ENCODE results near the gene ARNT2.
"Not testable (repeated sequence)": the region's sequence is repeated elsewhere in the genome, so short reads cannot be mapped to it uniquely, and the experiment has no call there.

The ARNT2 gene

DNA sequence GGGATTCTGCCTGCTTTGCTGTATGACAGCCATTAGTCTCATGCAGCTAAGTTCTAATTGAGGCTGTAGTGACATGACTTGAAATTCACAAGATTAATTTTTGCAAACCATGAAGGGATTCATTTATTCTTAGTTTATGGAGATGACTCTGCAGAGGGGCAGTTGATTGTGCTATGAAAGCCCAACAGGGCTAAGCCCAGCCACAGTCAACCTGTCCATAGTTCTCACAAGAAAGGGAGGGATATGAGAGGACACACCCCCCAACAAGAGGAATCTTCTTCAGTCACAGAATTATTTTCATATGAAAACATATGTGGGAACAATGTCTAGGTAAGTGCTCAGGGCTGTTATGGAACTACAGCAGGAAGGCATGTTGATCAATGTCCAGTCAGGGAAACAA lies 229.0 kb downstream of the ARNT2 start:
- DNase-seq: no peak

- DNase-seq: no peak
Observed at GRCh38 chr15:80635953-80636352, 231.8 kb downstream of the ARNT2 start.

DNA sequence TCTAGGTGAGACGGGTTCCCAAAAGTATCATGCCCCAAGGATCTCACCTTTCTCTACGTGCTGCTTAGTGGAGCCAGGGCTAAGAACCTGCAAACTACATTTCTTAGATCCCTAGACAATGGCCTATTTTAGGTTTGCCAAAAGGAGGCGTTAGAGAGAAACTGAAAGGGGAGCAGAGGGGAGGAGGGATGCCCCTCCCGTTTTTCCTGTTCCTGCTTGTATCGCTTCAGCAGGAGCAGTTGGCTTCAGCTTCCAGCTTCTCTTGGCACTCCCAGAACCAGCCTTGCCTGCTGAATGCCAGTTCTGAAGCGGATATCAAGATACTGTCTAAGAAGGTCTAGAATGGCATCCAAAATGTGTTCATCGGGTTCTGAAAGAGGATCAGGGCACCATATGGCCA lies 232.5 kb downstream of the ARNT2 start:
- DNase-seq: no peak

DNA sequence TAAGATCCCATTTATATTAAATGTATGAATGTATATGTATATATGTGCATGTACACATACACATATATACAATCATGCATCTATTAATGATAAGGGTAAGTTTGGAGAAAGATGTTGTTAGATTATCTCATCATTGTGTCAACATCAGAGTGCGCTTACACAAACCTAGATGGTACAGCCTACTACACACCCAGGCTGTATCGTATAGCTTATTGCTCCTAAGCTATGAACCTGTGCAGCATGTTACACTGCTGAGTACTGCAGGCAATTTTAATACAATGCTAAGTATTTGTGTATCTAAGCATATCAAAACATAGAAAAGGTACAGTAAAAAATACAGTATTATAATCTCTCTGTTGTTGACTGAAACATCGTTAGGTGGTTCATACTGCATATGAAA lies 233.6 kb downstream of the ARNT2 start:
- no peak for DNase-seq

DNA sequence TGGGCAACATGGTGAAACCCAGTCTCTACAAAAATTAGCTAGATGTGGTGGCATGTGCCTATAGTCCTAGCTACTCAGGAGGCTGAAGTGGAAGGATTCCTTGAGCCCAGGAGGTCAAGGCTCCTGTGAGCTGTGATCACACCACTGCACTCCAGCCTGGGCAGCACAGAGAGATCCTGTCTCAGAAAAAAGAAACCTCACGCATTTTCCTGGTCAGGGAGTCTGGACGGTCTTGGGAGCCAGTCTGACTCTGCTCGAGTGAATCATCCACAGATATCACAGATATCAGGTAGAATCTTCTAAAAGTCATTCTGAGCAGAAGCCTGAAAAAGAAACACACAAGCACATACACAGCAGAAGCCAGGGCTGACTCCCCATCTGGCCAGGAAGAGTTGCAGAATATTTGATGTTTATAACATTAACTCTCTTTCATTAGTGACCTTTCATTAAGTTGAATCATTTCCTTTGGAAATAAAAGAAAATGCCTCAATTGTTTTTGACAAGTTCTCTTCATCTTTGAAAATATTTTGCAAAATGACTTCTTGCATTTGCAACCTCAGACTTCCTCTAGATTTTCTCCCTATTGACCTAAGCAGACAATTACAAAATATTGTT lies 234.5 kb downstream of the ARNT2 start:
- DNase-seq: no peak

DNA sequence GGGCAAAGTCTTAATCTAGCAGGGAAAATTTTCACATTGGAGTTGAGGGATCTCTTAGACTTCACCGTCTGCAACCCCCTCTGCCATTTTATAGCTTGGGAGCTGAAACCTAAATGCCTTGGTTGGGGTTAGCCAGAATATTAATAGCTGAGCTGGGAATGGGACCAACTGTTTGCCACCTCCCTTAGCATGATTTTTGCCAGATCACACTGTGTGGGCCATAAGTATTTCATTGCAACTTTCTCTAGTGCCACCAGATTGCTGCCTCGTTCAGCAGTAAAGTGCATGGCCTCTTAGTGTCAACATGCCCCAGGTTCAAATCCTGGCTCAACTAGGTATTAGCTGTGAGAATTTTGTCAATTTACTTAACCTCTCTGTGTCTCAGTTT lies 235.0 kb downstream of the ARNT2 start:
- no peak for DNase-seq

GRCh38 chr15:80640531-80641121 lies 236.4 kb downstream of the ARNT2 start:
- DNase-seq: no peak

DNA sequence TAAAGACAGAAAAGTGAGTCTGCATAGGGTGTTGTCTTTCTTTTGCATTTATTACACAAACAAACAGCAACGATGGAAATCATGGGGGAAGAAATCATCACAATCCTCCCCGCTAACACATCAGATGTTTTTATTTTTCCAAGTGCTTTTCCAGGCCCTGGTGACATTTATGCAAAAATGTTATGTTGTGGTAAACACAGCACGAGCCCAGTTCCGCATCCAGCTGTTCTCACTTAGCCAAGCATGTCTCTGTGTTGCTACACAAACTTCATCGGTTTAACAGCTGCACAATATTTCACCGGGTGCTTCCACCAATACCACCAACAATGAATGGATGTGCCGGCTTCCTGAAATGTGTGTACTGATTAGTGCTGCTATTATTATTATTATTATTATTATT lies 237.2 kb downstream of the ARNT2 start:
- DNase-seq: no peak

DNA sequence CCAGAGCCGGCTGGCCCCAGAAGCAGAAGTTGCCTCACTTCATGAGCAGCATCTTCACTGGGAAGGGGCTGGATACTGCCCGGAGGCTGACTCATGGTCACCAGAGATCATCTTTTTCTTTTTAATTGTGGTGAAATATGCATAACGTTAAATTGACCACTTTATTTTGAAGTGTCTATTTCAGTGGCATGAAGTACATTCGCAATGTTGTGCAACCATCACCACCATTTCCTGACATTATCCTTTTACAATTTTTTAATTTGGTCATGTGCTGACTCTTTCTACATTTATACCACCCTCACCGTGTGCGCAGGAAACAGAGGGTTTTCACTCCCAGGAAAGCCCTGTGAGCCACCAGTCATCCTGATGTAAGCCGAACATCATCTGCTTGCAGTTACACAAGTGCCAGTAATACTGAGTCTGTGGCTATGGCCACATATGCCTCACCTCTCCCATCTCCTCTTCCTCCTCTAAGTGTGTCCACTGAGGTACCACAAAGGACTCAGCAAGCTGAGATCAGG lies 239.3 kb downstream of the ARNT2 start:
- DNase-seq: no peak

DNA sequence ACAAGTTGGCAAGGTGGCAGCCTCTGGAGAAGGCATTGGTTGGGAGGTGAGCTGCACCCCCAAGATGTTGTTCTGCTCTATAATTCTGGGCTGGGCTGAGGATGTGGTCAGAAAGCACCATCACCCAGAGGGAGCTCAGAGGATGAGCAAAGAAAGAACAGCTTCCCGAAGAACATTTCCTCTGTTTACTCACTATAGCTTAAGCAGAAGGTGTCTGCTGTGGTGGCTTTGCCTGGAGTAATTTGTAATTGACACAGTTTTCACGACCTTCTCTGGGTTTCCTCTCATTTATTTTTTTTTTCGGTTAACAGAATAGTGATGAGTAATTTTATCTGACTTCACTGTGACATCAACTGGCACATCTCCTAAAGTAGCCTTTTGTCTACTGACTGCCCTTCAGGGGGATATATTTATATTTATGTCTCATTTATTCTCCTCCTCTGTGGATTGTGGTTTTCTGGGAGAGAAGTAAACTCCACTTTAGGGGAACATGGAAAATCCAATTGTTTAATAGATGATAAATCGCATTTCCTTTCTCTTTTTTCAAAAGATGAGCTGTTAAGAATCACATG lies 241.4 kb downstream of the ARNT2 start:
- no peak for DNase-seq

DNA sequence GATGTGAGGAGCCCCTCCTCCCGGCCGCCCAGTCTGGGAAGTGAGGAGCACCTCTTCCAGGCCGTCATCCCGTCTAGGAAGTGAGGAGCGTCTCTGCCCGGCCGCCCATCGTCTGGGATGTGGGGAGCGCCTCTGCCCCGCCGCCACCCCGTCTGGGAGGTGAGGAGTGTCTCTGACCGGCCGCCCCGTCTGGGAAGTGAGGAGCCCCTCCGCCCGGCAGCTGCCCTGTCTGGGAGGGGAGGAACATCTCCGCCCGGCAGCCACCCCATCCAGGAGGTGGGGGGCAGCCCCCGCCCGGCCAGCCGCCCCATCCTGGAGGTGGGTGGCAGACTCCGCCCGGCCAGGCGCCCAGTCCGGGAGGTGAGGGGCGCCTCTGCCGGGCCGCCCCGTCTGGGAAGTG lies 243.2 kb downstream of the ARNT2 start:
- not testable (repeated sequence) for DNase-seq
